ENCODE results near the gene TPSG1. TPM values are rescaled to one million over a fixed set of nuclear protein-coding genes. Genes with fewer than 3 reads are reported as not detected.
"Not testable (repeated sequence)": the region's sequence is repeated elsewhere in the genome, so short reads cannot be mapped to it uniquely, and the experiment has no call there.

Gene TPSG1
- total RNA-seq, 1 donor from 2014 or later = 0.24 TPM

- ATAC-seq = no peak
These were observed 9.3 kb downstream of the TPSG1 start for GRCh38 chr16:1215574-1216295.

- ATAC-seq = no peak
These were observed 10.3 kb downstream of the TPSG1 start for GRCh38 chr16:1214719-1215118.

- no peak for ATAC-seq
These were observed 11.2 kb downstream of the TPSG1 start for GRCh38 chr16:1213796-1214372.

- ATAC-seq = no peak
These were observed 11.8 kb downstream of the TPSG1 start for GRCh38 chr16:1213231-1213630.

GRCh38 chr16:1212616-1213194 lies 12.4 kb downstream of the TPSG1 start:
- ATAC-seq = no peak

GRCh38 chr16:1211451-1212268 lies 13.4 kb downstream of the TPSG1 start:
- no peak for ATAC-seq

GRCh38 chr16:1210461-1210860 lies 14.6 kb downstream of the TPSG1 start:
- ATAC-seq = no peak

GRCh38 chr16:1209081-1209480 lies 16.0 kb downstream of the TPSG1 start:
- ATAC-seq = no peak

- ATAC-seq = no peak
These were observed 16.7 kb downstream of the TPSG1 start for GRCh38 chr16:1208239-1208830.

GRCh38 chr16:1206786-1207185 lies 18.3 kb downstream of the TPSG1 start:
- ATAC-seq = no peak

GRCh38 chr16:1206326-1206725 lies 18.7 kb downstream of the TPSG1 start:
- ATAC-seq = no peak

GRCh38 chr16:1204933-1205332 lies 20.1 kb downstream of the TPSG1 start:
- ATAC-seq = no peak

GRCh38 chr16:1202274-1202673 lies 22.8 kb downstream of the TPSG1 start:
- ATAC-seq = no peak

- ATAC-seq = no peak
These were observed 23.6 kb downstream of the TPSG1 start for GRCh38 chr16:1201444-1201843.

- ATAC-seq = no peak
These were observed 24.9 kb downstream of the TPSG1 start for GRCh38 chr16:1200014-1200627.

- no peak for ATAC-seq
These were observed 25.6 kb downstream of the TPSG1 start for GRCh38 chr16:1199347-1200013.

- ATAC-seq = not testable (repeated sequence)
These were observed 26.3 kb downstream of the TPSG1 start for GRCh38 chr16:1198671-1199346.

GRCh38 chr16:1198194-1198593 lies 26.9 kb downstream of the TPSG1 start:
- no peak for ATAC-seq

GRCh38 chr16:1197237-1197866 lies 27.7 kb downstream of the TPSG1 start:
- no peak for ATAC-seq

- ATAC-seq = no peak
These were observed 28.6 kb downstream of the TPSG1 start for GRCh38 chr16:1196494-1196893.

GRCh38 chr16:1195393-1195666 lies 29.7 kb downstream of the TPSG1 start:
- ATAC-seq = no peak

Data from esophagus mucosa (tissue), 1 donor.